HCT116 (cell line): ENCODE measurements around the gene HOMER3. TPM values are rescaled to one million over a fixed set of nuclear protein-coding genes. Genes with fewer than 3 reads are reported as not detected.

ENCODE experiments used
- EZH2 ChIP-seq: fragments of 200-600 bp; sonication (generic); IDR thresholded peaks from 2 replicates; pipeline ENCODE4 v1.6.1; 2017; ENCODE audit warnings: antibody characterized with exemption, mixed run types
- MAX ChIP-seq: IDR thresholded peaks from 2 replicates; pipeline ENCODE4 v1.6.1; 2012
- POLR2A ChIP-seq: IDR thresholded peaks from 2 replicates; pipeline ENCODE4 v1.7.0; 2011; ENCODE audit warnings: borderline replicate concordance; ENCODE audit not compliant: insufficient read depth, insufficient read length; ENCODE audit errors: extremely low read depth
- POLR2AphosphoS5 ChIP-seq: IDR thresholded peaks from 2 replicates; pipeline ENCODE4 v1.6.1; 2011; ENCODE audit warnings: mild to moderate bottlenecking, low read depth, low read length, moderate library complexity
- SP1 ChIP-seq: IDR thresholded peaks from 2 replicates; pipeline ENCODE4 v1.6.1; 2012; ENCODE audit warnings: low read depth
- YY1 ChIP-seq: IDR thresholded peaks from 2 replicates; pipeline ENCODE4 v1.6.1; 2011; ENCODE audit warnings: low read length, low read depth, moderate library complexity, mild to moderate bottlenecking; ENCODE audit not compliant: insufficient replicate concordance; ENCODE audit errors: extremely low read depth
- total RNA-seq: library from RNA; stranded (reverse); gene quantifications from one replicate; pipeline ENCODE4 v1.2.1, GENCODE V29; 2021; ENCODE audit not compliant: unreplicated experiment
- TF ChIP-seq, protein P1 (sequence below): IDR thresholded peaks from 2 replicates; pipeline ENCODE4 v1.6.1; 2012; ENCODE audit warnings: low read depth
- TF ChIP-seq, protein P2 (sequence below), 3 experiments: fragments of 200-600 bp in 1 of 3; sonication (generic) in 1 of 3; IDR thresholded peaks in 2 of 3; conservative IDR thresholded peaks in 1 of 3; 2 replicates each; pipeline ENCODE4 v1.5.1; 2012 to 2017; ENCODE audit warnings: low read depth in 2 of 3, low read length in 2 of 3, antibody characterized with exemption in 1 of 3, borderline replicate concordance in 1 of 3, control low read depth in 1 of 3, mild to moderate bottlenecking in 1 of 3, mixed read lengths in 1 of 3, mixed run types in 1 of 3, moderate library complexity in 1 of 3; ENCODE audit not compliant: insufficient read depth in 1 of 3

Gene HOMER3
- total RNA-seq, 1 experiment from 2014 or later: 45.2 TPM

DNA sequence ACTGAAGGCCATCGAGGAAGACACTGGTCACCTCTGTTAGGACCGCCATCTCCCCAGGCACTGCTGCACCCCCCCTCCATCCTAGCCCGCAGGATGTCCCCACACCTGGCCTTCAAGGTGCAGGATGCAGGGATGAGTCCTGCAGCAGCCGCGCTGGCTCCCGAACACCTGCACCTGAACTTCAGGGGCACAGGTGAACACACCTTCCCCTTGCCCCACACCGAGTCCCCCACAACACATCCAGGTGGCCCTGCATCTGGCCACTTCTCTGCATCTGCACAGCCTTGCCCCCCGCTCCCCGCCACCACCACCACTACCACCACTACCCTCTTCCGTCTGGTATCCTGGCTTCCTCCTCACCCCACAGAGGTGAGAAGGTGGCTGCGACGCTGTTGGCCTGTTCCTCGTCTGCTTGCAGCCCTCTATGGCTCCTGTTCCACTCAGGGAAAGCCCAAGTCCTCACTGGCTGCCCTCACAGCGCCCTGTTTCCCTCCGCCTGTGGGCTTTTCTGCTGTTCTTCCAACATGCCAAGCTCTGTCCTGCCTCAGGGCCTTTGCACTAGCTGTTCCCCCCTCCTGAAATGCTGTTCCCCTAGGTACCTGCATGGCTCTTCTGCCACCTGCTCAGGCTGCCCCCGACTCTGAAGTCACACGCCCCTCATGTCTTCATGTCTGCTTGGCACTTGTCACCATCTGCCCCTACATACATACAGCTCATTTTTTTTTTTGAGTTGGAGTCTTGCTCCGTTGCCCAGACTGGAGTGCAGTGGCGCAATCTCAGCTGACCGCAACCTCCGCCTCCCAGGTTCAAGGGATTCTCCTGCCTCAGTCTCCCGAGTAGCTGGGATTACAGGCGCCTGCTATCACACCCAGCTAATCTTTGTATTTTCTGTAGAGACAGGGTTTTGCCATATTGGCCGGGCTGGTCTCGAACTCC, 43.7 kb downstream of the HOMER3 start (continued):
- TF ChIP-seq, protein P1, sequence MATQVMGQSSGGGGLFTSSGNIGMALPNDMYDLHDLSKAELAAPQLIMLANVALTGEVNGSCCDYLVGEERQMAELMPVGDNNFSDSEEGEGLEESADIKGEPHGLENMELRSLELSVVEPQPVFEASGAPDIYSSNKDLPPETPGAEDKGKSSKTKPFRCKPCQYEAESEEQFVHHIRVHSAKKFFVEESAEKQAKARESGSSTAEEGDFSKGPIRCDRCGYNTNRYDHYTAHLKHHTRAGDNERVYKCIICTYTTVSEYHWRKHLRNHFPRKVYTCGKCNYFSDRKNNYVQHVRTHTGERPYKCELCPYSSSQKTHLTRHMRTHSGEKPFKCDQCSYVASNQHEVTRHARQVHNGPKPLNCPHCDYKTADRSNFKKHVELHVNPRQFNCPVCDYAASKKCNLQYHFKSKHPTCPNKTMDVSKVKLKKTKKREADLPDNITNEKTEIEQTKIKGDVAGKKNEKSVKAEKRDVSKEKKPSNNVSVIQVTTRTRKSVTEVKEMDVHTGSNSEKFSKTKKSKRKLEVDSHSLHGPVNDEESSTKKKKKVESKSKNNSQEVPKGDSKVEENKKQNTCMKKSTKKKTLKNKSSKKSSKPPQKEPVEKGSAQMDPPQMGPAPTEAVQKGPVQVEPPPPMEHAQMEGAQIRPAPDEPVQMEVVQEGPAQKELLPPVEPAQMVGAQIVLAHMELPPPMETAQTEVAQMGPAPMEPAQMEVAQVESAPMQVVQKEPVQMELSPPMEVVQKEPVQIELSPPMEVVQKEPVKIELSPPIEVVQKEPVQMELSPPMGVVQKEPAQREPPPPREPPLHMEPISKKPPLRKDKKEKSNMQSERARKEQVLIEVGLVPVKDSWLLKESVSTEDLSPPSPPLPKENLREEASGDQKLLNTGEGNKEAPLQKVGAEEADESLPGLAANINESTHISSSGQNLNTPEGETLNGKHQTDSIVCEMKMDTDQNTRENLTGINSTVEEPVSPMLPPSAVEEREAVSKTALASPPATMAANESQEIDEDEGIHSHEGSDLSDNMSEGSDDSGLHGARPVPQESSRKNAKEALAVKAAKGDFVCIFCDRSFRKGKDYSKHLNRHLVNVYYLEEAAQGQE: no peak
- TF ChIP-seq YY1 (no peak), MAX (no peak), SP1 (no peak), EZH2 (no peak), POLR2AphosphoS5 (no peak), POLR2A (no peak)
- TF ChIP-seq, protein P2, sequence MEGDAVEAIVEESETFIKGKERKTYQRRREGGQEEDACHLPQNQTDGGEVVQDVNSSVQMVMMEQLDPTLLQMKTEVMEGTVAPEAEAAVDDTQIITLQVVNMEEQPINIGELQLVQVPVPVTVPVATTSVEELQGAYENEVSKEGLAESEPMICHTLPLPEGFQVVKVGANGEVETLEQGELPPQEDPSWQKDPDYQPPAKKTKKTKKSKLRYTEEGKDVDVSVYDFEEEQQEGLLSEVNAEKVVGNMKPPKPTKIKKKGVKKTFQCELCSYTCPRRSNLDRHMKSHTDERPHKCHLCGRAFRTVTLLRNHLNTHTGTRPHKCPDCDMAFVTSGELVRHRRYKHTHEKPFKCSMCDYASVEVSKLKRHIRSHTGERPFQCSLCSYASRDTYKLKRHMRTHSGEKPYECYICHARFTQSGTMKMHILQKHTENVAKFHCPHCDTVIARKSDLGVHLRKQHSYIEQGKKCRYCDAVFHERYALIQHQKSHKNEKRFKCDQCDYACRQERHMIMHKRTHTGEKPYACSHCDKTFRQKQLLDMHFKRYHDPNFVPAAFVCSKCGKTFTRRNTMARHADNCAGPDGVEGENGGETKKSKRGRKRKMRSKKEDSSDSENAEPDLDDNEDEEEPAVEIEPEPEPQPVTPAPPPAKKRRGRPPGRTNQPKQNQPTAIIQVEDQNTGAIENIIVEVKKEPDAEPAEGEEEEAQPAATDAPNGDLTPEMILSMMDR (IDR thresholded peaks at IDR 0.05 in 2 of 3, conservative IDR thresholded peaks at IDR 0.05 in 1 of 3; ENCODE audit: borderline replicate concordance in 1 of 3, insufficient read depth in 1 of 3, low read depth in 2 of 3, low read length in 2 of 3): no peak
